ENCODE measurements around the gene WIPF1.

DNA sequence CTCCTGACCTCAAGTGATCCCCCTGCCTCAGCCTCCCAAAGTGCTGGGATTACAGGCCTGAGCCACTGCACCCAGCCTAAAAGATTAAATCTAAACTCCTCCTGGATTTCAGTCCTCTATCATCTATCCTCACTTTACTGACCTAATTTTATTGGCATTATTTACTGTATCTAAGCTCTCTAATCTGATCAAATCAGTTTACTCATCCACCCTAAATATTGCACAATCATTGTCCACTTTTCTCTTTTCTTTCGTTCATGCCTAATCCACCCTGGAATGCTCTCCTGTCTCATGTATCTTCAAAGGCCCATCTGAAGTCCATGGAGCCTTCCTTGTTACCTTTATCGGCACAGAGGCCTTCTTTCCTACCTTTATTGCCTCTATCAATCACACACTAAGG lies 79.2 kb downstream of the WIPF1 start:
- TF ChIP-seq CTCF (IDR thresholded peaks at IDR 0.05; ENCODE audit: low read length) (no peak), EZH2 (optimal IDR thresholded peaks at IDR 0.05; ENCODE audit: low read depth, low read length) (no peak)

Data from MM.1S (cell line).